ENCODE results near the gene RND2. TPM values are rescaled to one million over a fixed set of nuclear protein-coding genes. Genes with fewer than 3 reads are reported as not detected.
"Not testable (repeated sequence)": the region's sequence is repeated elsewhere in the genome, so short reads cannot be mapped to it uniquely, and the experiment has no call there.

Gene RND2
- total RNA-seq, 1 donor from 2014 or later: 7.3 TPM

DNA sequence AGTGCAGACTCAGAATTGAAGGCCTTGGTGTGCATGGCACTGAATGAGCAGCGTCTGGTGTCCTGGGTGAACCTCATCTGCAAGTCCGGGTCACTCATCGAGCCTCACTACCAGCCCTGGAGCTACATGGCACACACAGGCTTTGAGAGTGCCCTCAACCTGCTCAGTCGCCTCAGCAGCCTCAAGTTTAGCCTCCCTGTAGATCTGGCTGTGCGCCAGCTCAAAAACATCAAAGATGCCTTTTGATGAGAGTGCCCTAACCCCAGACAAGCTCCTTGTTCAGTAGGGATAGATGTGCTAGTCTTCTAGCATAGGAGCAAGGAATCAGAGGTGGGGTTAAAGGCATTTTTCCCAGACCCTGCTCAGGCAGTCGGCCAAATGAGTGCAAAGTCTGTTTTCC lies 33.6 kb upstream of the RND2 start:
- H3K27ac ChIP-seq: no peak overlapping the region
- no peaks in the 10 kb centered on the region for H3K4me1 ChIP-seq
- no peak overlapping the region for H3K4me3 ChIP-seq
- intact Hi-C loops (cut with DNase I): loop anchor here (10.0 kb wide), 1 partner anchor 147 kb away; the partner anchor contains the start of gene AOC2
- no peak for DNase-seq (ENCODE audit: low spot score in 2 of 2)
- H3K36me3 ChIP-seq: peaks cover 50 to 56% of the 10 kb centered on the region in 2 donors
- H3K9me3 ChIP-seq: no peaks in the 10 kb centered on the region
- TF ChIP-seq, protein P1, sequence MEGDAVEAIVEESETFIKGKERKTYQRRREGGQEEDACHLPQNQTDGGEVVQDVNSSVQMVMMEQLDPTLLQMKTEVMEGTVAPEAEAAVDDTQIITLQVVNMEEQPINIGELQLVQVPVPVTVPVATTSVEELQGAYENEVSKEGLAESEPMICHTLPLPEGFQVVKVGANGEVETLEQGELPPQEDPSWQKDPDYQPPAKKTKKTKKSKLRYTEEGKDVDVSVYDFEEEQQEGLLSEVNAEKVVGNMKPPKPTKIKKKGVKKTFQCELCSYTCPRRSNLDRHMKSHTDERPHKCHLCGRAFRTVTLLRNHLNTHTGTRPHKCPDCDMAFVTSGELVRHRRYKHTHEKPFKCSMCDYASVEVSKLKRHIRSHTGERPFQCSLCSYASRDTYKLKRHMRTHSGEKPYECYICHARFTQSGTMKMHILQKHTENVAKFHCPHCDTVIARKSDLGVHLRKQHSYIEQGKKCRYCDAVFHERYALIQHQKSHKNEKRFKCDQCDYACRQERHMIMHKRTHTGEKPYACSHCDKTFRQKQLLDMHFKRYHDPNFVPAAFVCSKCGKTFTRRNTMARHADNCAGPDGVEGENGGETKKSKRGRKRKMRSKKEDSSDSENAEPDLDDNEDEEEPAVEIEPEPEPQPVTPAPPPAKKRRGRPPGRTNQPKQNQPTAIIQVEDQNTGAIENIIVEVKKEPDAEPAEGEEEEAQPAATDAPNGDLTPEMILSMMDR (IDR thresholded peaks at IDR 0.05): no peak
- H3K27me3 ChIP-seq: no peaks in the 10 kb centered on the region

DNA sequence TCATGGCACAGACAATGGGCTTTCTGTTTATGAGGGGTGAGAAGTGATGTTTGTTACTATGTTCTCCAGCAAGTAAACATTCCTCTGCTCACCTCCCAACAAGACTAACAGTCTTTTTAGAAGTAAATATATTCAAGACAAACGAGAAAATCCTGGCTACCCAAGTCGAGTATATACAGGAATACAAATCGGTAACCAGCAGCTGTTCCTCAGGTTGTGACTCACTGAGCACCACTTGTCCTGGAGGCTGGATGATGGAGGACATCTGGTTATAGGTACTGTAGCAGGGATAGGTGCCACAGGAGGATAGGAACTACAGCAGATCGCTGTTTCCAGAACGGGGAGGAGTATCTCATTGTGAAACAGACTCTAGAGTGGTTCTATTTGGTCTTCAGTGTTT lies 32.2 kb upstream of the RND2 start:
- Histone ChIP-seq H3K36me3 (peaks cover 39 to 47% of the 10 kb centered on the region in 2 donors), H3K9me3 (no peaks in the 10 kb centered on the region), H3K27ac (no peak overlapping the region), H3K4me3 (no peak overlapping the region), H3K4me1 (peaks cover 0 to 5% of the 10 kb centered on the region in 2 donors), H3K27me3 (no peaks in the 10 kb centered on the region)
- TF ChIP-seq, protein P1 (IDR thresholded peaks at IDR 0.05): no peak
- no peak for DNase-seq (ENCODE audit: low spot score in 2 of 2)
- intact Hi-C loops (cut with DNase I): loop anchor here (10.0 kb wide), 1 partner anchor 148 kb away; the partner anchor contains the start of gene AOC2

DNA sequence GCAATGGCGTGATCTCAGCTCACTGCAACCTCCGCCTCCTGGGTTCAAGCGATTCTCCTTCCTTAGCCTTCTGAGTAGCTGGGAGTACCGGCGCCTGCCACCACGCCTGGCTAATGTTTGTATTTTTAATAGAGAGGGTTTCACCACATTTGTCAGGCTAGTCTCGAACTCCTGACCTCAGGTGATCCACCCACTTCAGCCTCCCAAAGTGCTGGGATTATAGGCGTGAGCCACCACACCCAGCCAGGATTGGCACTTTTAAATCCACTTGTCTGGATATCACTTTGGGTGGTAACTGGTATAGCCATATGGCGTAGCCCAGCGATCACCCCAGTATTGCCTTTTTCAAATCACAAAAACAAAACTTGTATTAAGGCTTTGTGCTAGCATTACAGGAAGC lies 31.1 kb upstream of the RND2 start:
- intact Hi-C loops (cut with DNase I): loop anchor here (10.0 kb wide), 1 partner anchor 149 kb away; the partner anchor contains the start of gene AOC2
- not testable (repeated sequence) for H3K4me3 ChIP-seq
- H3K36me3 ChIP-seq: peaks cover 30 to 36% of the 10 kb centered on the region in 2 donors

DNA sequence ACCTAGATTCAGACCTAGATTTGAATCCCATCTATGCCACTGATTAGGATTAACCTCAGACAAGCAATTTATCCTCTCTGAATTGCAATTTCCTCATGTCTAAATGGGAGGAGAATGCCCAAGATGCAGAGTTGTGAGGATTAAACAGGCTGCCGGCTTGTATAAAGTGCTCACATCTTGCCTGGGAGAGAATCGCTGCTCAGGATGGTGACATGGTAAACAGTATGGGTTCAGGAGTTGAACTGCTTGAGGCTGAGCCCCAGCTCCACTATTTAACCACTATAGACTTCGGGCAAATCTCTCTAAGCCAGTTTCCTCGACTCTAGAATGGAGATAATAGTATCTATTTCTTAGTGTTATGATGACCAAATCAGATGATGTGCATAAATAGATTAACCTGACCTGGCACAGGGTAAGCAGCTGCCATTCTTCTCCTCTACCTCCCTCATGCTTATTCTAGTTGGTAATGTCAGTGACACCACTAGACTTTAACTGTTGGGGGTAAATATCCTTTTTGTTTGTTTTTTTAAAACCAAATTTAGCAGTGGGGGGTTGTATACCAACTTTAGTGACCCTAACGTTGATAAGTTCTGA lies 27.5 kb upstream of the RND2 start:
- no peaks in the 10 kb centered on the region for H3K9me3 ChIP-seq
- peaks cover 7 to 13% of the 10 kb centered on the region in 2 donors for H3K4me1 ChIP-seq
- H3K27me3 ChIP-seq: no peaks in the 10 kb centered on the region
- H3K36me3 ChIP-seq: peaks cover 26 to 38% of the 10 kb centered on the region in 2 donors
- intact Hi-C loops (cut with DNase I): loop anchor here (10.0 kb wide), 1 partner anchor 153 kb away; the partner anchor contains the start of gene AOC2
- peak overlapping the region; percentile 61 to 91 for H3K27ac ChIP-seq
- peak overlapping the region; percentile 18 to 40 for H3K4me3 ChIP-seq
- no peak for DNase-seq (ENCODE audit: low spot score in 2 of 2)
- TF ChIP-seq, protein P1 (IDR thresholded peaks at IDR 0.05): no peak

More for the DNA sequence above, 31.1 kb upstream of the RND2 start:
- not testable (repeated sequence) for H3K4me1 ChIP-seq; H3K27me3 ChIP-seq; H3K27ac ChIP-seq; DNase-seq (ENCODE audit: low spot score in 2 of 2); H3K9me3 ChIP-seq

DNA sequence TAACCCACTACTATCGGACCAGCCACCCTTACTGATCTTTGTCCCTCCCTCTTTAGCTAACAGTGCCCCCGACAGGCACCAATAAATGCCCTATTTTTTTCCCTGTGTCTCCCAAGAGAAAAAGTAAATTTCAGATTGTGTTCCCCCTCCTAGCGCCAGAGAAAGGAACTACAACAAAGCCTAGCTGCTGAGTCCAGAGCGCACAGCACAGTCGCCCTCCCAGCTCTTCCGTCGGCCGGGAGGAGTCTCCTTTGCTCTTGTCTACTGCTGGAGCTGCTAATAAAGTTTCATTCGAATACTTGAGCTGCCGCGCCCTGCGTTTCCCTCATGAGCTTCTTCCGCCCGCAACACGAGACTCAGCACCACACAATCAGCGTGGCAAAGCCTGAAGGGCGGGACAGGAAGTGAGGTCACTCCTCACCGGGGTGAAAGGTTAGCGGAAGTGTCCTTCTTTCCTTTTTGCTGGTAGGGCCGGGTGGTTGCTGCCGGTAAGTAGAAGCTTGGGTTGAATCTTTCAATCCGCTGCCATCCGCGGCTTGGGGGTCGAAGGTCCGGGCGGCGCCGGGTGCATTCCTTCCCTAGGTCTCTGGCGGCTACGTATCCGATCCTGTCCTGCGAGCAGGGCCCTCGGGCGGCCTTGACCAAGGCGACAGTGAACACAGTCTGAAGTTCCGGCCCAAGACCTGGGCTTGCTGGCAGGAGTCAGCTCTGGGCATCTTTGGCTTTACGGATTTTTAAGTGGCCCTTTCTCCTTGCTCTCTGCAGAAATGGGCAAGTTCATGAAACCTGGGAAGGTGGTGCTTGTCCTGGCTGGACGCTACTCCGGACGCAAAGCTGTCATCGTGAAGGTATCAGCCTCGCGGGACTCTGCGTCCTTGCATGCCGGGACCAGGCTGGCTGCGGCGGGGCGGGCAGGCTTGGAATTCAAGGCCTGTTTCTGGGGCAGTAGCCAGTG lies 26.8 kb upstream of the RND2 start, which contains the start of gene RPL27:
Gene RPL27, plus strand, starts transcription at position 436 of the 955 bp plus-strand sequence. Its CDS starts 332 bp downstream, at position 768.
- Histone ChIP-seq H3K4me3 (peak within 1 kb of the TSS; percentile 78 to 94), H3K9me3 (no peaks in the 10 kb centered on the region), H3K36me3 (peaks cover 34 to 40% of the 10 kb centered on the region in 2 donors), H3K27ac (peak within 1 kb of the TSS; percentile 81 to 91), H3K27me3 (no peaks in the 10 kb centered on the region), H3K4me1 (peaks cover 7 to 13% of the 10 kb centered on the region in 2 donors)
- DNase-seq (ENCODE audit: low spot score in 2 of 2): peak; percentile 95 to 100
- TF ChIP-seq, protein P1 (IDR thresholded peaks at IDR 0.05): peak; percentile 89 to 91 (median 90)
- intact Hi-C loops (cut with DNase I): loop anchor here (1.0 to 10.0 kb wide), 5 partner anchors 18 to 153 kb away; partner anchors contain the start of genes AARSD1, AOC2, BRCA1 and PTGES3L
